Activated CD4-positive, alpha-beta T cell treated with anti-CD3 and anti-CD28 coated beads, Interleukin-10, Interleukin-2, amounts not matched to agents 100 ng/mL and 50 ng/mL, durations not matched to agents 16 hours and 8 hours (primary cell): ENCODE data around the gene RUFY3.
"Not testable (repeated sequence)": the region's sequence is repeated elsewhere in the genome, so short reads cannot be mapped to it uniquely, and the experiment has no call there.

Experiments used
- DNase-seq: peaks from one replicate; pipeline ENCODE4 v3.0.0-alpha.2; 2020

The RUFY3 gene

GRCh38 chr4:70739496-70740337 is 18.0 kb downstream of the RUFY3 start:
- DNase-seq: no peak

- DNase-seq: no peak
Measured at GRCh38 chr4:70741867-70742658, 20.3 kb downstream of the RUFY3 start.

- DNase-seq: no peak
Measured at GRCh38 chr4:70743731-70744130, 22.0 kb downstream of the RUFY3 start.

GRCh38 chr4:70746179-70746839 is 24.5 kb downstream of the RUFY3 start:
- no peak for DNase-seq

GRCh38 chr4:70747874-70748273 is 26.1 kb downstream of the RUFY3 start:
- DNase-seq: peak; percentile 16

- DNase-seq: peak; percentile 16
Measured at GRCh38 chr4:70749313-70749712, 27.5 kb downstream of the RUFY3 start.

GRCh38 chr4:70752236-70752635 is 30.5 kb downstream of the RUFY3 start:
- no peak for DNase-seq

GRCh38 chr4:70753630-70754029 is 31.9 kb downstream of the RUFY3 start:
- DNase-seq: peak; percentile 13

- DNase-seq: no peak
Measured at GRCh38 chr4:70754470-70754869, 32.7 kb downstream of the RUFY3 start.

- DNase-seq: peak; percentile 10
Measured at GRCh38 chr4:70754990-70755688, 33.4 kb downstream of the RUFY3 start.

GRCh38 chr4:70759126-70759525 is 37.4 kb downstream of the RUFY3 start:
- DNase-seq: no peak

GRCh38 chr4:70759627-70760026 is 37.9 kb downstream of the RUFY3 start:
- no peak for DNase-seq

- DNase-seq: no peak
Measured at GRCh38 chr4:70760662-70761061, 38.9 kb downstream of the RUFY3 start.

- no peak for DNase-seq
Measured at GRCh38 chr4:70761276-70761816, 39.6 kb downstream of the RUFY3 start.

- no peak for DNase-seq
Measured at GRCh38 chr4:70765368-70765767, 43.6 kb downstream of the RUFY3 start.

GRCh38 chr4:70768301-70768948 is 46.7 kb downstream of the RUFY3 start:
- no peak for DNase-seq

- not testable (repeated sequence) for DNase-seq
Measured at GRCh38 chr4:70769396-70769795, 47.6 kb downstream of the RUFY3 start.

GRCh38 chr4:70772929-70773555 is 51.3 kb downstream of the RUFY3 start:
- no peak for DNase-seq

GRCh38 chr4:70778888-70779422 is 57.2 kb downstream of the RUFY3 start:
- no peak for DNase-seq

GRCh38 chr4:70783096-70783495 is 61.3 kb downstream of the RUFY3 start:
- no peak for DNase-seq

- no peak for DNase-seq
Measured at GRCh38 chr4:70787496-70787895, 65.7 kb downstream of the RUFY3 start.
